H9 (cell line): ENCODE results near the gene SUN1. TPM values are rescaled to one million over a fixed set of nuclear protein-coding genes. Genes with fewer than 3 reads are reported as not detected.

Experiments
- DNase-seq: peaks from one replicate; pipeline ENCODE4 v3.0.0-alpha.2; 2017
- H2AFZ ChIP-seq: one replicate; pipeline ENCODE4 v1.6.1; 2013; ENCODE audit warnings: mild to moderate bottlenecking, low read length, control low read depth, moderate library complexity
- H2AK5ac ChIP-seq: 2 replicates; pipeline ENCODE4 v1.6.1; 2013; ENCODE audit warnings: low read length, control low read depth, mixed read lengths; ENCODE audit not compliant: insufficient read length
- H2BK120ac ChIP-seq: one replicate; pipeline ENCODE4 v1.6.1; 2013; ENCODE audit warnings: low read depth, mild to moderate bottlenecking, low read length, control low read depth, inconsistent platforms; ENCODE audit not compliant: poor library complexity, severe bottlenecking
- H2BK12ac ChIP-seq: 2 replicates; pipeline ENCODE4 v1.6.1; 2013; ENCODE audit warnings: low read length, control low read depth, mixed read lengths, low read depth; ENCODE audit not compliant: insufficient read length
- H2BK15ac ChIP-seq: 2 replicates; pipeline ENCODE4 v1.6.1; 2013; ENCODE audit warnings: low read depth, low read length, control low read depth
- H2BK20ac ChIP-seq: one replicate; pipeline ENCODE4 v1.6.1; 2013; ENCODE audit warnings: low read depth, mild to moderate bottlenecking, low read length, control low read depth, inconsistent platforms; ENCODE audit not compliant: poor library complexity, severe bottlenecking
- H2BK5ac ChIP-seq: 2 replicates; pipeline ENCODE4 v1.6.1; 2013; ENCODE audit warnings: low read length, control low read depth, mixed read lengths; ENCODE audit not compliant: insufficient read length
- H3K14ac ChIP-seq: 2 replicates; pipeline ENCODE4 v1.6.1; 2013; ENCODE audit warnings: low read length, control low read depth; ENCODE audit not compliant: insufficient read depth
- H3K18ac ChIP-seq: 2 replicates; pipeline ENCODE4 v1.6.1; 2013; ENCODE audit warnings: low read depth, mild to moderate bottlenecking, mixed read lengths, low read length, control low read depth; ENCODE audit not compliant: insufficient read length
- H3K23ac ChIP-seq: 2 replicates; pipeline ENCODE4 v1.6.1; 2013; ENCODE audit warnings: low read length, control low read depth, mixed read lengths, low read depth; ENCODE audit not compliant: insufficient read length
- H3K23me2 ChIP-seq: 2 replicates; pipeline ENCODE4 v1.6.1; 2013; ENCODE audit warnings: low read depth, mild to moderate bottlenecking, mixed read lengths, low read length, control low read depth; ENCODE audit not compliant: insufficient read length, poor library complexity, severe bottlenecking
- H3K27ac ChIP-seq: 2 replicates; pipeline ENCODE4 v1.5.1; 2013; ENCODE audit warnings: low read length, control low read depth, mixed read lengths, low read depth; ENCODE audit not compliant: insufficient read length
- H3K27me3 ChIP-seq: 2 replicates; pipeline ENCODE4 v1.6.1; 2013; ENCODE audit warnings: low read length, control low read depth, inconsistent platforms; ENCODE audit not compliant: insufficient read depth
- H3K4ac ChIP-seq: 2 replicates; pipeline ENCODE4 v1.6.1; 2013; ENCODE audit warnings: low read depth, mild to moderate bottlenecking, control low read depth, inconsistent platforms, low read length, moderate library complexity
- H3K4me1 ChIP-seq: 2 replicates; pipeline ENCODE4 v1.6.1; 2013; ENCODE audit warnings: low read length, control low read depth, inconsistent platforms; ENCODE audit not compliant: insufficient read depth
- H3K4me2 ChIP-seq: 2 replicates; pipeline ENCODE4 v1.6.1; 2013; ENCODE audit warnings: low read length, control low read depth, mixed read lengths; ENCODE audit not compliant: insufficient read length, insufficient read depth
- H3K56ac ChIP-seq: 2 replicates; pipeline ENCODE4 v1.6.1; 2013; ENCODE audit warnings: low read depth, mild to moderate bottlenecking, mixed read lengths, low read length, control low read depth; ENCODE audit not compliant: insufficient read length
- H3K79me1 ChIP-seq: 2 replicates; pipeline ENCODE4 v1.6.1; 2013; ENCODE audit warnings: low read depth, mild to moderate bottlenecking, moderate library complexity, low read length, control low read depth, inconsistent platforms; ENCODE audit not compliant: insufficient read depth, poor library complexity, severe bottlenecking
- H3K79me2 ChIP-seq: 2 replicates; pipeline ENCODE4 v1.6.1; 2013; ENCODE audit warnings: low read length, control low read depth, inconsistent platforms; ENCODE audit not compliant: insufficient read depth
- H3K9ac ChIP-seq: 2 replicates; pipeline ENCODE4 v1.6.1; 2013; ENCODE audit warnings: low read length, control low read depth, mixed read lengths; ENCODE audit not compliant: insufficient read length; ENCODE audit errors: extremely low read depth
- H3K9me3 ChIP-seq: one replicate; pipeline ENCODE4 v1.6.1; 2013; ENCODE audit warnings: low read depth, low read length, inconsistent platforms; ENCODE audit not compliant: control insufficient read depth
- H3T11ph ChIP-seq: one replicate; pipeline ENCODE4 v1.6.1; 2013; ENCODE audit warnings: mild to moderate bottlenecking, low read length, control low read depth, inconsistent platforms
- H4K20me1 ChIP-seq: one replicate; pipeline ENCODE4 v1.6.1; 2013; ENCODE audit not compliant: control insufficient read depth, insufficient read length, insufficient read depth
- H4K5ac ChIP-seq: 2 replicates; pipeline ENCODE4 v1.6.1; 2013; ENCODE audit warnings: low read depth, mild to moderate bottlenecking, mixed read lengths, low read length, control low read depth; ENCODE audit not compliant: insufficient read length
- H4K8ac ChIP-seq: replicated peaks from 2 replicates; pipeline ENCODE4 v1.6.1; 2013; ENCODE audit warnings: low read length, control low read depth, mixed read lengths, low read depth; ENCODE audit not compliant: insufficient read length
- H4K91ac ChIP-seq: 2 replicates; pipeline ENCODE4 v1.6.1; 2013; ENCODE audit warnings: low read depth, mild to moderate bottlenecking, moderate library complexity, mixed read lengths, low read length, control low read depth; ENCODE audit not compliant: insufficient read length
- H3K27ac Mint-ChIP-seq, 3 experiments: 2 replicates in 2 of 3; 3 replicates in 1 of 3; pipeline ENCODE4 v1.8.0; 2020 to 2021; ENCODE audit warnings: mixed read lengths in 3 of 3, mild to moderate bottlenecking in 1 of 3, moderate library complexity in 1 of 3
- H3K27me3 Mint-ChIP-seq: 2 replicates; pipeline ENCODE4 v1.8.0; 2021; ENCODE audit warnings: low read depth, mild to moderate bottlenecking, moderate library complexity, mixed read lengths
- H3K36me3 Mint-ChIP-seq, 3 experiments: 2 replicates in 2 of 3; 3 replicates in 1 of 3; pipeline ENCODE4 v1.8.0; 2020 to 2021; ENCODE audit warnings: low read depth in 3 of 3, mixed read lengths in 3 of 3; ENCODE audit not compliant: insufficient read depth in 1 of 3
- H3K4me1 Mint-ChIP-seq, 2 experiments: 2 replicates each; pipeline ENCODE4 v1.8.0; 2020; ENCODE audit warnings: mixed read lengths in 2 of 2
- H3K4me3 Mint-ChIP-seq, 2 experiments: 2 replicates in 1 of 2; 3 replicates in 1 of 2; pipeline ENCODE4 v1.8.0; 2020 to 2021; ENCODE audit warnings: mild to moderate bottlenecking in 2 of 2, mixed read lengths in 2 of 2, moderate library complexity in 1 of 2
- H3K9me3 Mint-ChIP-seq, 2 experiments: 2 replicates in 1 of 2; 3 replicates in 1 of 2; pipeline ENCODE4 v1.8.0; 2020; ENCODE audit warnings: mild to moderate bottlenecking in 2 of 2, mixed read lengths in 2 of 2, moderate library complexity in 1 of 2
- CTCF ChIP-seq: fragments of 200-600 bp; sonication (generic); conservative IDR thresholded peaks from 3 replicates; pipeline ENCODE4 v1.8.0; 2021; ENCODE audit warnings: antibody characterized with exemption, mild to moderate bottlenecking
- WGBS: extraction: QIAGEN DNeasy Blood & Tissue Kit; methylation state at CpG from one replicate; pipeline ENCODE4 v1.1.7; 2013; ENCODE audit warnings: missing lambda C conversion rate, low lambda C conversion rate, mixed read lengths; ENCODE audit not compliant: insufficient read length; ENCODE audit errors: extremely low coverage; 5-methylcytosine and 5-hydroxymethylcytosine counted together
- total RNA-seq: library from RNA; stranded (reverse); gene quantifications from 2 replicates; pipeline ENCODE4 v1.2.1, GENCODE V29; 2021

The SUN1 gene
- total RNA-seq, 1 experiment from 2014 or later, result 118 TPM

DNA sequence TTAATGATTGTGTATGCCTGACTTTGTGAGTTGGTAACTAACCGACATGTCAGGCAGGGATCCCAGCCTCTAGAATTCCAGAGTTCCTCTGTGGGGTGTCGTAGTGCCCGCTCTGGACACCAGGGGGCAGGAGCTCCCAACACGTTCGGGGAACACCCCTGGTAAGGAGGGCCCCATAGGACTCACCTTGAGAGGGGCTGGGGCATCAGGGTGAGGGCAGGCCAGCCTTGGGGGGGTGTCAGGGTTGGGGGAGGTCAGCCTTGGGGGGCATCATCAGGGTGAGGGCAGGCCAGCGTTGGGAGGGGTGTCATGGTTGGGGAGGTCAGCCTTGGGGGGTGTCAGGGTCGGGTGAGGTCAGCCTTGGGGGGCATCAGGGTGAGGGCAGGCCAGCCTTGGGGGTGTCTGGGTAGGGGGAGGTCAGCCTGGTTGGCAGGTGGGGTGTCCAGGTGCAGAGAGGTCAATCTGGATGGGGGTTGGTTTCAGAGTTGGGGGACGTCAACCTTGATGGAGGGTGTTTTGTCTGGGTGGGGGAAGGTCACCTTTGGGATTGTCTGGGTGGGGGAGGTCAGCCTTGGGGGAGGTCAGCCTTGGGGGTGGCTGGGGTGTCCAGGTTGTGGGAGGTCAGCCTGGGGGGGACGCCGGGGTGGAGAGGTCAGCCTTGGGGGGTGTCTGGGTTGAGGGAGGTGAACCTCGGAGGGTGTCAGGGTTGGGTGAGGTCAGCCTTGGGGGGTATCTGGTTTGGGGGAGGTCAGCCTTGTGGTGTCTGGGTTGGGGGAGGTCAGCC, 45.6 kb upstream of the SUN1 start:
- H3K79me2 ChIP-seq, result no peaks in the 10 kb centered on the region
- no peak overlapping the region for H2AK5ac ChIP-seq
- H3K9me3 Mint-ChIP-seq, result no peaks in the 10 kb centered on the region
- no peak overlapping the region for H3K4me2 ChIP-seq
- no peak overlapping the region for H3K27ac ChIP-seq
- H3K23me2 ChIP-seq, result no peaks in the 10 kb centered on the region
- no peak overlapping the region for H3K4ac ChIP-seq
- TF ChIP-seq CTCF, result peak; percentile 78
- H4K8ac ChIP-seq, result no peak overlapping the region
- H3K4me1 Mint-ChIP-seq, result no peaks in the 10 kb centered on the region
- H2BK20ac ChIP-seq, result no peak overlapping the region
- no peaks in the 10 kb centered on the region for H3K27me3 ChIP-seq
- no peak overlapping the region for H4K5ac ChIP-seq
- no peak overlapping the region for H3K23ac ChIP-seq
- H3K56ac ChIP-seq, result no peak overlapping the region
- H2BK12ac ChIP-seq, result no peak overlapping the region
- H3K9ac ChIP-seq, result no peak overlapping the region
- H2BK120ac ChIP-seq, result no peak overlapping the region
- no peak overlapping the region for H3K18ac ChIP-seq
- H3K27me3 Mint-ChIP-seq, result no peaks in the 10 kb centered on the region; the same call in 1 of the 2 replicates
- no peaks in the 10 kb centered on the region for H3K9me3 ChIP-seq
- no peaks in the 10 kb centered on the region for H3K4me1 ChIP-seq
- no peak overlapping the region for H3K4me3 Mint-ChIP-seq
- no peak overlapping the region for H3K14ac ChIP-seq
- no peak overlapping the region for H2BK15ac ChIP-seq
- no peak overlapping the region for H3T11ph ChIP-seq
- H3K79me1 ChIP-seq, result no peaks in the 10 kb centered on the region
- H4K91ac ChIP-seq, result no peak overlapping the region
- H4K20me1 ChIP-seq, result no peaks in the 10 kb centered on the region
- no CpG with 5 or more reads among the region's 11 CpGs for WGBS
- no peak overlapping the region for H2AFZ ChIP-seq
- peaks cover 39 to 61% (median 59%) of the 10 kb centered on the region in 3 experiments for H3K36me3 Mint-ChIP-seq
- no peak overlapping the region for H2BK5ac ChIP-seq
- peak; percentile 70 for DNase-seq
- H3K27ac Mint-ChIP-seq, result no peak overlapping the region
